Measurements from ENCODE around the gene PLD5. TPM values are rescaled to one million over a fixed set of nuclear protein-coding genes. Genes with fewer than 3 reads are reported as not detected.

PLD5 gene
- polyA plus RNA-seq, 1 of the 3 experiments (the other 2 are of a cell fraction), result 0.08 TPM

GRCh38 chr1:242401937-242402336 is 122.6 kb downstream of the PLD5 start (continued):
- TF ChIP-seq POLR2AphosphoS5 (IDR thresholded peaks at IDR 0.05; ENCODE audit: low read depth, low read length) (no peak), GABPA (IDR thresholded peaks at IDR 0.05; ENCODE audit: low read depth) (no peak), GATA2 (CRISPR knock-in tag; IDR thresholded peaks at IDR 0.05) (peak; percentile 73), FOSL2 (IDR thresholded peaks at IDR 0.05; ENCODE audit: borderline replicate concordance, low read depth) (no peak), EP300 (IDR thresholded peaks at IDR 0.05; ENCODE audit: borderline replicate concordance in 1 of 2, low read depth in 1 of 2, low read length in 1 of 2) (peak in 1 of 2 experiments; percentile 85; a peak in 2 of 4 replicates), EZH2phosphoT487 (IDR thresholded peaks at IDR 0.05; ENCODE audit: borderline replicate concordance, low read depth) (no peak), TCF12 (IDR thresholded peaks at IDR 0.05) (no peak)

- Histone ChIP-seq H3F3A (replicated peaks; ENCODE audit: insufficient read depth) (no peaks in the 10 kb centered on the region), H3K9me3 (no peaks in the 10 kb centered on the region), H2AFZ (ENCODE audit: low read depth) (no peak overlapping the region), H3K4me3 (ENCODE audit: low read depth in 2 of 2, low read length in 1 of 2) (no peak overlapping the region), H3K79me2 (ENCODE audit: insufficient read depth) (no peaks in the 10 kb centered on the region), H3K9me2 (no peaks in the 10 kb centered on the region), H3K36me3 (replicated peaks in 1 of 2; ENCODE audit: control insufficient read depth in 1 of 2, insufficient read depth in 2 of 2, low read length in 1 of 2) (peaks cover 0 to 2% of the 10 kb centered on the region in 2 experiments), H3K4me2 (no peak overlapping the region), H3K27me3 (ENCODE audit: insufficient read depth) (no peaks in the 10 kb centered on the region), H4K20me1 (ENCODE audit: insufficient read depth) (no peaks in the 10 kb centered on the region), H3K4me1 (ENCODE audit: control insufficient read depth in 1 of 2, insufficient read depth in 2 of 2, low read depth in 1 of 2, low read length in 1 of 2) (peaks cover 0 to 25% of the 10 kb centered on the region in 2 experiments; a peak in 2 of 4 replicates), H3K9ac (no peak overlapping the region), H3K27ac (ENCODE audit: low read depth in 2 of 2, low read length in 1 of 2) (no peak overlapping the region)
- no peak for DNase-seq
- ChIA-PET CTCF (interaction anchor here (0.6 to 0.9 kb wide), 2 partner anchors 12 to 15 kb away, joined by 3 read pairs; no protein-coding TSS in a partner anchor), POLR2A (no interaction called here)
- 34% methylated on average over 5 of the region's 5 CpGs for WGBS (ENCODE audit: low lambda C conversion rate)
- no peak for TF ChIP-seq JUND (IDR thresholded peaks at IDR 0.05)
- TF ChIP-seq TEAD4 (IDR thresholded peaks at IDR 0.05; ENCODE audit: borderline replicate concordance, insufficient read depth), result no peak
- TF ChIP-seq YY1 (IDR thresholded peaks at IDR 0.05; ENCODE audit: low read depth), result no peak
- no peak for TF ChIP-seq SMC3 (IDR thresholded peaks at IDR 0.05; ENCODE audit: low read depth, low read length)
- TF ChIP-seq USF2 (IDR thresholded peaks at IDR 0.05; ENCODE audit: borderline replicate concordance, low read depth, low read length), result no peak
- no peak for TF ChIP-seq EZH2phosphoT487 (IDR thresholded peaks at IDR 0.05; ENCODE audit: borderline replicate concordance, low read depth)
- TF ChIP-seq TAF1 (IDR thresholded peaks at IDR 0.05; ENCODE audit: borderline replicate concordance, low read depth, low read length), result no peak
Observed at GRCh38 chr1:242398351-242398750, 126.1 kb downstream of the PLD5 start.

- Histone ChIP-seq H3K36me3 (replicated peaks in 1 of 2; ENCODE audit: control insufficient read depth in 1 of 2, insufficient read depth in 2 of 2, low read length in 1 of 2) (no peaks in the 10 kb centered on the region), H3K9me3 (no peaks in the 10 kb centered on the region), H2AFZ (ENCODE audit: low read depth) (no peak overlapping the region), H3K9me2 (no peaks in the 10 kb centered on the region), H3K9ac (no peak overlapping the region), H4K20me1 (ENCODE audit: insufficient read depth) (no peaks in the 10 kb centered on the region), H3K79me2 (ENCODE audit: insufficient read depth) (no peaks in the 10 kb centered on the region), H3K4me1 (ENCODE audit: control insufficient read depth in 1 of 2, insufficient read depth in 2 of 2, low read depth in 1 of 2, low read length in 1 of 2) (no peaks in the 10 kb centered on the region), H3F3A (replicated peaks; ENCODE audit: insufficient read depth) (no peaks in the 10 kb centered on the region), H3K4me3 (ENCODE audit: low read depth in 2 of 2, low read length in 1 of 2) (no peak overlapping the region), H3K27ac (ENCODE audit: low read depth in 2 of 2, low read length in 1 of 2) (no peak overlapping the region), H3K27me3 (ENCODE audit: insufficient read depth) (no peaks in the 10 kb centered on the region), H3K4me2 (no peak overlapping the region)
- ChIA-PET CTCF (no interaction called here), POLR2A (no interaction called here)
- TF ChIP-seq FOXM1 (IDR thresholded peaks at IDR 0.05; ENCODE audit: low read depth), result no peak
- TF ChIP-seq CTCF (IDR thresholded peaks at IDR 0.05), result no peak
- no peak for TF ChIP-seq EP300 (IDR thresholded peaks at IDR 0.05; ENCODE audit: borderline replicate concordance in 1 of 2, low read depth in 1 of 2, low read length in 1 of 2)
- TF ChIP-seq MEF2A (IDR thresholded peaks at IDR 0.05; ENCODE audit: borderline replicate concordance, low read depth), result no peak
- TF ChIP-seq MXI1 (IDR thresholded peaks at IDR 0.05; ENCODE audit: low read depth, low read length), result no peak
- TF ChIP-seq ZBTB33 (IDR thresholded peaks at IDR 0.05; ENCODE audit: borderline replicate concordance, low read depth), result no peak
- no peak for TF ChIP-seq TCF12 (IDR thresholded peaks at IDR 0.05)
- no peak for TF ChIP-seq NFIC (IDR thresholded peaks at IDR 0.05; ENCODE audit: borderline replicate concordance)
- TF ChIP-seq FOSL2 (IDR thresholded peaks at IDR 0.05; ENCODE audit: borderline replicate concordance, low read depth), result no peak
- DNase-seq, result no peak
Observed at GRCh38 chr1:242391896-242392295, 132.6 kb downstream of the PLD5 start.
